ENCODE data around the gene MEG3. TPM values are rescaled to one million over a fixed set of nuclear protein-coding genes. Genes with fewer than 3 reads are reported as not detected.

MEG3 gene
- total RNA-seq, 2 experiments from 2014 or later, result not detected

DNA sequence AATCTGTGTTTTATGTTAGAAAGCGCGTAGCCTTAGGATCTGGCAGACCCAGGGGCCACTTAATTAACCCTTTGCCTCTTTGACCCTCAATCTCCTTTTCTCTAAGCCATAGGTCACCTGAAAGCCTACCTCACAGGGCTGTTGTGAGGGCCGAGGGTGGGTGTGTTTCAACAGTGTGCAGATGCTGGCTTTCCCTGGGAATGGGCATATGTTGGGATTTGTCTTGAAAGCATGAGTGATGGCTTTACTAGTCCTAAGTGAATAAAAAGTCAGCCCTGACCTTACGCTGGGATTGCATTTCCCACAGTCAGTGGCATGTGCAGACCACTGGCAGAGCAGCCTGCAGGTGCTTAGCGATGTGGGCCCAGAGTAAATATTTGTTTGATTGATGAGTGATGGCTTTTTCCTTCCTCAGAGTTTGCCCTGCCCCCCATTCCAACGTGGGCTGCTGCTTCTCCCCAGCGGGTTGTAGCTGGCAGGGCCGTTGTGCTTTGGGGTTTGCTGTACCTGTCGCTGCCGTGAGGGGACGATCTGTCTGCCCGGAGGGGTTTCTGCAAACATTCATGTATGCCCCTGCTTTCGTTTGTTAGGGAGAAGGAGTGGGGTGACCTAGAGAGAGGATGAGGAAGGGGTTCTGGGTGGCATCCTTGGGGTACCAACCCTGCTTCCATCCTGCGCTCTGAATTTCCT lies 31.5 kb downstream of the MEG3 start:
- Histone ChIP-seq H3K4me1 (ENCODE audit: insufficient read depth, low read length, poor library complexity, severe bottlenecking) (no peaks in the 10 kb centered on the region), H3K4me3 (ENCODE audit: low read depth, low read length, poor library complexity, severe bottlenecking) (no peak overlapping the region), H3K27ac (ENCODE audit: low read depth, low read length, poor library complexity, severe bottlenecking) (no peak overlapping the region), H3K9me2 (ENCODE audit: insufficient read depth, low read length) (no peaks in the 10 kb centered on the region), H3K36me3 (ENCODE audit: insufficient read depth, low read length) (no peaks in the 10 kb centered on the region), H4K20me1 (ENCODE audit: insufficient read depth, low read length) (no peaks in the 10 kb centered on the region), H2AFZ (ENCODE audit: low read length) (no peak overlapping the region), H3K9me3 (ENCODE audit: low read length) (no peaks in the 10 kb centered on the region), H3K4me2 (ENCODE audit: low read length) (no peak overlapping the region), H3K79me2 (ENCODE audit: insufficient read depth, low read depth, low read length) (no peaks in the 10 kb centered on the region)
- CTCF ChIA-PET (ENCODE audit: unreplicated experiment), result no interaction called here
- DNase-seq (ENCODE audit: low spot score), result no peak
- POLR2A ChIA-PET, result no interaction called here
- intact Hi-C loops (cut with micrococcal nuclease; ENCODE audit: unreplicated experiment), result no loop called here
- TF ChIP-seq EZH2phosphoT487 (IDR thresholded peaks at IDR 0.05; ENCODE audit: borderline replicate concordance, low read depth, low read length), result no peak
- no peak for TF ChIP-seq CTCF (conservative IDR thresholded peaks at IDR 0.05; ENCODE audit: low read length)
- no TSS peak for BruUV-seq (replicated peaks)

DNA sequence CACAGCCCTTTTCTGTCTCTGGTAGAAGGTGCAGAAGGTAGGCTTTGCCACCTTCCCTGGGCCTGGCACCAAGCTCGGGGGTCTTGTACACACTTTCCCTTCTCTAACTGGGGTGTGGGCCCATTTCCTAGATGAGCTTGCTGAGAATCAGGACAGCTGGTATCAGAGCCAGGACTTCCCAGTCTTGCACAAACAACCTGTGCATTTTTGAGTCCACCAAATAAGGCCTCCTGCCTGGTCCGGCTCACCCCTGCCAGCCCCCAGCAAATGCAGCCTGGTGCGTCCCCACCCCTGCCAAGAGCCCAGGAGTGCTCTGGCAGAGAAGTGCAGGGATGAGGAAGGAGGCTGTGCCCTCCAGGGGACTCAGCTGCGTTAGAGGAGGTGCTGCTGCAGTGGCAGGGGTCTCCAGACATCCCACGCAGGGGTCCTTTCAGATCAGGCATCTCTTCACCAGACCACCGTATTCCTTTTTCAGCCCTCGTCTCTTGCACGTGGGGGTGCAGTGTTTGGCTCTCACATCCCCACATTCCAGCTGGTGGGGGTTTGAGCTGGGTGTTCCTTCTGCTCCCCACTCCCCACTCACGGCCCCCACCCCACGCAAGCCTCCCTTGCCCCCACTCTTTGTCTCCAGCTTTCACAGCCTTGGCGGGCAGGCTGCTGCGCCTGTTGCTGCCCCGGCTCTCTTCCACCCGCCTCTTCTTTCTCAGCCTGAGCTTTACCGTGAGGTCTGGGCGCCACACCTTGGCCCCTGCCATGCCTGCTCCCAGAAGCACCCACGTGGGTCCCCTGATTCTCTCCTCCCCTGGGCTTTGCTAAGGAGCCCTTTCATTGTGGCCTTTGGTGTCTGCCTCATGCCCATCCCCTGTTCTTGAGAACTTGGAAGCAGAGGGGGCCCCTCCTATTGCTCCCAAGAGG lies 32.3 kb downstream of the MEG3 start:
- Histone ChIP-seq H2AFZ (ENCODE audit: low read length) (no peak overlapping the region), H3K4me3 (ENCODE audit: low read depth, low read length, poor library complexity, severe bottlenecking) (no peak overlapping the region), H3K9me3 (ENCODE audit: low read length) (no peaks in the 10 kb centered on the region), H3K27ac (ENCODE audit: low read depth, low read length, poor library complexity, severe bottlenecking) (no peak overlapping the region), H3K4me1 (ENCODE audit: insufficient read depth, low read length, poor library complexity, severe bottlenecking) (no peaks in the 10 kb centered on the region), H3K79me2 (ENCODE audit: insufficient read depth, low read depth, low read length) (no peaks in the 10 kb centered on the region), H3K4me2 (ENCODE audit: low read length) (no peak overlapping the region), H3K9me2 (ENCODE audit: insufficient read depth, low read length) (no peaks in the 10 kb centered on the region), H4K20me1 (ENCODE audit: insufficient read depth, low read length) (no peaks in the 10 kb centered on the region), H3K36me3 (ENCODE audit: insufficient read depth, low read length) (no peaks in the 10 kb centered on the region)
- POLR2A ChIA-PET, result no interaction called here
- CTCF ChIA-PET (ENCODE audit: unreplicated experiment), result no interaction called here
- BruUV-seq (replicated peaks), result no TSS peak
- intact Hi-C loops (cut with micrococcal nuclease; ENCODE audit: unreplicated experiment), result no loop called here
- TF ChIP-seq CTCF (conservative IDR thresholded peaks at IDR 0.05; ENCODE audit: low read length) (no peak), EZH2phosphoT487 (IDR thresholded peaks at IDR 0.05; ENCODE audit: borderline replicate concordance, low read depth, low read length) (no peak)
- no peak for DNase-seq (ENCODE audit: low spot score)

DNA sequence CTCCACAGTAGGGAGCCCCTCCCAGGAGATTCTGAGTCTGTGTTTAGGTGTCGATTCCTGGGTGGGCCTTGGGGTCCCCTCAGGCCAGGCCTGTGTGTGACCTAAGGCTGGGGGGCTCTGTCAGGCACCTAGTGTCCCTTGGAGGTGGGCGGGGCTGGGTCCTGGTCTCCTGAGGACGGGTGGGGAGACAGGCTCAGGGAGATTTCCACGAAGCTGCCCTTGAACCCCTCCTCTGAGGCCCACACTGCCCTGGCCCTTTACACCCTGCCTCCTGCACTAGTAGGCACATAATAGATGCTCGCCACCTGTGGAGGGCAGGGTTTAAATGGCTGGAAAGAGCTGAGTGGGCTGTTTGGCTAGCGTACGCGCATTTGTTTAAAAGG lies 32.9 kb downstream of the MEG3 start:
- BruUV-seq (replicated peaks), result no TSS peak
- no peak for TF ChIP-seq EZH2phosphoT487 (IDR thresholded peaks at IDR 0.05; ENCODE audit: borderline replicate concordance, low read depth, low read length)
- Histone ChIP-seq H4K20me1 (ENCODE audit: insufficient read depth, low read length) (no peaks in the 10 kb centered on the region), H3K4me2 (ENCODE audit: low read length) (no peak overlapping the region), H3K9me2 (ENCODE audit: insufficient read depth, low read length) (no peaks in the 10 kb centered on the region), H3K9me3 (ENCODE audit: low read length) (no peaks in the 10 kb centered on the region), H3K27ac (ENCODE audit: low read depth, low read length, poor library complexity, severe bottlenecking) (no peak overlapping the region), H3K4me3 (ENCODE audit: low read depth, low read length, poor library complexity, severe bottlenecking) (no peak overlapping the region), H2AFZ (ENCODE audit: low read length) (no peak overlapping the region), H3K79me2 (ENCODE audit: insufficient read depth, low read depth, low read length) (no peaks in the 10 kb centered on the region), H3K4me1 (ENCODE audit: insufficient read depth, low read length, poor library complexity, severe bottlenecking) (no peaks in the 10 kb centered on the region), H3K36me3 (ENCODE audit: insufficient read depth, low read length) (no peaks in the 10 kb centered on the region)
- ChIA-PET POLR2A (no interaction called here), CTCF (ENCODE audit: unreplicated experiment) (no interaction called here)
- DNase-seq (ENCODE audit: low spot score), result no peak
- intact Hi-C loops (cut with micrococcal nuclease; ENCODE audit: unreplicated experiment), result no loop called here

Measured in OCI-LY7 (cell line).